GM06990 (cell line): ENCODE data around the gene ADAMTS14.

Experiments used
- DNase-seq: peaks from one replicate; pipeline ENCODE4 v3.0.0-alpha.2; 2011; ENCODE audit not compliant: insufficient read length; ENCODE audit errors: extremely low read depth
- H3K27me3 ChIP-seq: replicated peaks from 2 replicates; pipeline ENCODE4 v1.6.0; 2011; ENCODE audit warnings: low read length; ENCODE audit not compliant: control insufficient read depth, insufficient read depth
- H3K36me3 ChIP-seq: 2 replicates; pipeline ENCODE4 v1.5.1; 2011; ENCODE audit warnings: low read length; ENCODE audit not compliant: control insufficient read depth, insufficient read depth
- H3K4me3 ChIP-seq: replicated peaks from 2 replicates; pipeline ENCODE4 v1.5.1; 2011; ENCODE audit warnings: low read depth, mild to moderate bottlenecking, control low read depth, low read length
- CTCF ChIP-seq: IDR thresholded peaks from 2 replicates; pipeline ENCODE4 v1.5.1; 2011; ENCODE audit warnings: low read length, control low read depth, mild to moderate bottlenecking, inconsistent platforms; ENCODE audit not compliant: insufficient read depth, poor library complexity, severe bottlenecking

Gene ADAMTS14

GRCh38 chr10:70748801-70749573, 76.7 kb downstream of the ADAMTS14 start:
- no peak for TF ChIP-seq CTCF
- Histone ChIP-seq H3K27me3 (no peaks in the 10 kb centered on the region; the same call in 1 of the 2 replicates), H3K4me3 (no peak overlapping the region), H3K36me3 (no peaks in the 10 kb centered on the region)
- DNase-seq: no peak

GRCh38 chr10:70749756-70750155, 77.5 kb downstream of the ADAMTS14 start:
- TF ChIP-seq CTCF: no peak
- Histone ChIP-seq H3K36me3 (no peaks in the 10 kb centered on the region), H3K27me3 (no peaks in the 10 kb centered on the region; the same call in none of the 2 replicates), H3K4me3 (no peak overlapping the region)
- DNase-seq: no peak

- DNase-seq: no peak
- Histone ChIP-seq H3K27me3 (no peaks in the 10 kb centered on the region; the same call in none of the 2 replicates), H3K4me3 (no peak overlapping the region), H3K36me3 (no peaks in the 10 kb centered on the region)
- no peak for TF ChIP-seq CTCF
Observed at GRCh38 chr10:70750156-70750703, 77.9 kb downstream of the ADAMTS14 start.

GRCh38 chr10:70751356-70751755, 79.0 kb downstream of the ADAMTS14 start:
- Histone ChIP-seq H3K27me3 (no peaks in the 10 kb centered on the region; the same call in none of the 2 replicates), H3K36me3 (no peaks in the 10 kb centered on the region), H3K4me3 (no peak overlapping the region)
- no peak for TF ChIP-seq CTCF
- no peak for DNase-seq

GRCh38 chr10:70751991-70752390, 79.7 kb downstream of the ADAMTS14 start:
- H3K27me3 ChIP-seq: no peaks in the 10 kb centered on the region; the same call in none of the 2 replicates
- TF ChIP-seq CTCF: no peak
- DNase-seq: no peak
- H3K36me3 ChIP-seq: no peaks in the 10 kb centered on the region
- H3K4me3 ChIP-seq: no peak overlapping the region
